GM19239 (cell line): ENCODE results near the gene HRG.

ENCODE experiments used
- DNase-seq: peaks from one replicate; pipeline ENCODE4 v3.0.0; 2011; ENCODE audit warnings: low spot score; ENCODE audit not compliant: insufficient read length
- FAIRE-seq: peaks from 2 replicates; lab custom pipeline; 2011; peaks lifted over from hg19 to GRCh38; lab: Jason Lieb, UNC

HRG gene

GRCh38 chr3:186719945-186720739 is 54.3 kb downstream of the HRG start:
- DNase-seq (no peak), FAIRE-seq (no peak)

GRCh38 chr3:186722457-186722856 is 56.6 kb downstream of the HRG start:
- DNase-seq: no peak
- FAIRE-seq: no peak

GRCh38 chr3:186724911-186725310 is 59.1 kb downstream of the HRG start:
- DNase-seq (no peak), FAIRE-seq (no peak)
